ENCODE data around the gene CTBP2.
"Not testable (repeated sequence)": the region's sequence is repeated elsewhere in the genome, so short reads cannot be mapped to it uniquely, and the experiment has no call there.

Gene CTBP2

DNA sequence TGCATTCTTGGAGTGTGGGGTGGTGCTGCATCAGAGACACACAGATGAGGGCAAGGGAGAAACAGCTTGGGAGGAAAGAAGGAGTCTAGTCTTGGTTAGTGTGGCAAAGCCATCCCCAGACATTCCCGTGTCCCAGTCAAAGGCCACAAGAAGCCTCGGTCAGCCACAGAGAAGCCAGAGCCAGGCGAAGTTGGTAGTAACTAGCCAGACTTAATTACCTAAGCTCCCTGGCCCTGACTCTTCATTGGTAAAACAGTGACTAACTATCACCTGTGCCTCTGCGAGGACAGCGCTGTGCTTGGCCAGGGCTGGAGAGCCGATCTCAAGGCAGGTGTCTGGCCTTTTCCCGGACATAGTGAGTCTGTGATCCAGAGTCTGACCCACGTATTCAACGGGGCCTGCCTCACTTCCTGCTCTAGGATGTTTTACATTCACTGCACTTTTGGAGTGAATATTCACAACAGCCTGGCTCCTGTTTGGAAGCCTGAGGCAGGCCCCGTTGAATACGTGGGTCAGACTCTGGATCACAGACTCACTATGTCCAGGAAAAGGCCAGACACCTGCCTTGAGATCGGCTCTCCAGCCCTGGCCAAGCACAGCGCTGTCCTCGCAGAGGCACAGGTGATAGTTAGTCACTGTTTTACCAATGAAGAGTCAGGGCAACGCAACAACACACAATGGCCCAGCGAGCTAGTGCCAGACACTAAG is 9.8 kb downstream of the CTBP2 start:
- H3K4me1 Mint-ChIP-seq (ENCODE audit: low read depth in 2 of 2); H3K4me3 Mint-ChIP-seq; H3K9me3 Mint-ChIP-seq; ATAC-seq (replicated peaks); H3K36me3 Mint-ChIP-seq (ENCODE audit: insufficient read depth); DNase-seq: not testable (repeated sequence)
- Mint-ChIP-seq H3K27me3 (peaks cover 21 to 79% of the 10 kb centered on the region in 2 donors), H3K27ac (peak overlapping the region in 1 of 2 donors; percentile 33)

DNA sequence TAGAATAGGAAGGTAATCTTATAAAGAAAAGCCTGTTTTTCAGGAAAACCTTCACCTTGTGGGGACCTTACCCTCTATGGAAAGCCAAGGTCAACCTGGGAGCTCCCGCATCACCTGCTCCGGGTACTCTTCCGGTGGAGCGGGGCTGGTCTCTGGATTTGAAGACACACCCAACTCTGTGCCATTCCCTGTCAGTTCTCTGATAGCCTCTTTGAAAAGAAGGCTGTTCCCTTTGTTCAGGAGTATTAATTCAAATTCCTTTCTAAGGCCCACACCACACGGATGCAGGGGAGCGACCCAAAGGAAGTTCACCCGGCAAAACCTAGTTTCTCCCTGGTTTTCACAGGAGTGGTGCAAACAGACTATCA is 10.7 kb downstream of the CTBP2 start:
- Mint-ChIP-seq H3K27me3 (peaks cover 12 to 74% of the 10 kb centered on the region in 2 donors), H3K27ac (peak overlapping the region in 1 of 2 donors; percentile 33), H3K36me3 (ENCODE audit: insufficient read depth) (no peaks in the 10 kb centered on the region), H3K9me3 (no peaks in the 10 kb centered on the region), H3K4me3 (no peak overlapping the region), H3K4me1 (ENCODE audit: low read depth in 2 of 2) (peaks cover 2 to 5% of the 10 kb centered on the region in 2 donors)
- DNase-seq: no peak
- no peak for ATAC-seq (replicated peaks)

DNA sequence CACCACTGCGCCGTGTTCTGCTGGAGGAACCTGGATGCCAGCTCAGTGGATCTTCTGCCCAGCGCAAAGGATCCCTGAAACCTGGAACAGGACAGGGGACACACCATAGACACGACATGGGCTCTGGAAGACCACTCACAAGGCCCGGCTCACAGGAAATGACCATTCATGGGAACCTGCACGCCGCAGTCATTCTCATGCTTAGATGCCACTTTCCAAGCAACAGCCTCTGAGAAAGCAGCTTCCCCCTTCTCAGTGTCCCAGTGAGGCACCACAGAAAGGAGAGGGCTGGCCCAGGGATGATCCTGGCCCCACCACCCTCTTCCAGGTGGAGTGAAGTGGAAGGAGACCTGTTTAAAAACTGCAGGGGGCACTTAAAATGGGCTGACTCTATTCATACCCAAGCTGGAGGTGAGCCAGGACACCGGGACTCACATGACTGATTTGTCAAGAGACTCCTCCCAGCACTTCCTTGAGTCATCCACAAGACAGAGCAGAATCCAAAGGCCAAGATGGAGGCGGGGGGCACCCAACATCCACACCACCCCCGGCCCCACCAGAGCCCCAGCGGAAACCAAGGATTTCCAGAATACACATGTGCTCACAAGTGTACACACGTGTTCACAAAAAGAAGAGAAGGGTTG is 11.2 kb downstream of the CTBP2 start:
- H3K27ac Mint-ChIP-seq: no peak overlapping the region
- H3K4me1 Mint-ChIP-seq (ENCODE audit: low read depth in 2 of 2): peaks cover 2 to 5% of the 10 kb centered on the region in 2 donors
- no peaks in the 10 kb centered on the region for H3K9me3 Mint-ChIP-seq
- no peak overlapping the region for H3K4me3 Mint-ChIP-seq
- ATAC-seq (replicated peaks) (no peak), DNase-seq (no peak)
- H3K27me3 Mint-ChIP-seq: peaks cover 7 to 72% of the 10 kb centered on the region in 2 donors
- no peaks in the 10 kb centered on the region for H3K36me3 Mint-ChIP-seq (ENCODE audit: insufficient read depth)

GRCh38 chr10:125148528-125148927 is 11.8 kb downstream of the CTBP2 start:
- ATAC-seq (replicated peaks): no peak
- DNase-seq: no peak
- H3K27me3 Mint-ChIP-seq: peaks cover under 1 to 72% of the 10 kb centered on the region in 2 donors
- peaks cover 2 to 5% of the 10 kb centered on the region in 2 donors for H3K4me1 Mint-ChIP-seq (ENCODE audit: low read depth in 2 of 2)
- H3K9me3 Mint-ChIP-seq: no peaks in the 10 kb centered on the region
- H3K4me3 Mint-ChIP-seq: no peak overlapping the region
- H3K36me3 Mint-ChIP-seq (ENCODE audit: insufficient read depth): no peaks in the 10 kb centered on the region
- no peak overlapping the region for H3K27ac Mint-ChIP-seq

DNA sequence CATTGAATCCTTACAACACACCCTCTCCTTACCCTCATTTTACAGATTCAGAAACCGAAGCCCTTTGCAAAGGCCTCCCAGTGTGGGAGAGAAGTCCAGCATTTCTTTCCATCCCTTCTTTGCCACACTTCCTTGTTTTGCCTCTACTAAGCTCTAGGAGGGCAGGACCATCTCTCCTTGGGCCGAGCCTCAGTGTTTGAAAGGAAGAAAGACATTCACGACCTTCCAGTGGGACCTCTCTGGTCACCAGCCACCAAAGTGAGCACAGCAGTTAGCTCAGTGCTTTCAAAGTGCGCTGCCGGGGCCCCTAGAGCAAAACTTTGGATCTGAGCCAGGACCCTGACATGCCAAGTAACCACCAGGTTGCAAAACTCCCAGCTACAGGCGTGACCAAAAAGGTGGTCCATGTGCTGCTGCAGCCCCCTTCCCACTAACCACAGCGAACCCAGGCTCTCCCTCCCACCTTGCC is 12.4 kb downstream of the CTBP2 start:
- DNase-seq: no peak
- Mint-ChIP-seq H3K9me3 (no peaks in the 10 kb centered on the region), H3K27ac (peak overlapping the region in 1 of 2 donors; percentile 66), H3K4me1 (ENCODE audit: low read depth in 2 of 2) (peaks cover 2 to 5% of the 10 kb centered on the region in 2 donors), H3K27me3 (peaks cover 0 to 71% of the 10 kb centered on the region in 2 donors), H3K36me3 (ENCODE audit: insufficient read depth) (no peaks in the 10 kb centered on the region), H3K4me3 (peak overlapping the region in 1 of 2 donors; percentile 41)
- no peak for ATAC-seq (replicated peaks)

DNA sequence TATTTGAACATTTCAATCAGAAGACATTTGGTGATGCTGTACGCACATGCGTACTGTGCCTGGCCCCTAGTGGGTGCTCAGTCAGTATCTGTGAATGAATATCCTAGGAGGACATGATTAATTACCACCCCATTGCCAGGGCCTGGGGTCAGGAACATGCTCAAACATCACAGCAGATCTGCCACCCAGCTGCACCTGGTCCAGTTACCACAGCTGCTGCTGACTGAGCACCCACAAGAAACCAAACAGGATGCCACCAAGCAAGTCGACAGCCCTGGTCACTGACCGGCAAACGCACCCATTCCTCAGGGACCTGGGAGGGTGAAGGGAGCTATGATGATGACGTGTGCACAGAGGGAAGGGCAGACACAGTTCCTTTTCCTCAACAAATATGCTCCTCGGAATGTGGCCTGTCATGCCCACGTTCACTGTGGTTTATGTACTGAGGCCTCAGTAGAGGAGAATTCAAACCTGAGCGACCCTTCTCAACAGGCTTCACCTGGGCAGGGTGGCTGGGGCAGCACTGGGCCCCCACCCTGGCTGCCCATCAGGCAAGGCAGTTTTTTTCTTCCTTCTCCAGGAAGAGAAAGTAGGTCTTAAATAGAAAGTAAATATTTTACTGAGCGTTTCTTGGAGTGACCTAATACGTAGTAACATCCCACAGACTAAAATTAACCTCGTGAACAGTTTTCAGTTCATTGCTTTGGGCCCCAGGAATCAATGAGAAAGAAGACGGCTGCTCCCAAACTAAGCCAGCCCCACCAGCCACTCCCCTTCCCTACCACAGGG is 13.4 kb downstream of the CTBP2 start:
- no peak for DNase-seq
- ATAC-seq (replicated peaks): peak; percentile 46
- H3K27ac Mint-ChIP-seq: no peak overlapping the region
- H3K4me3 Mint-ChIP-seq: peak overlapping the region; percentile 38 to 43
- peaks cover 2 to 5% of the 10 kb centered on the region in 2 donors for H3K4me1 Mint-ChIP-seq (ENCODE audit: low read depth in 2 of 2)
- H3K27me3 Mint-ChIP-seq: peaks cover 0 to 70% of the 10 kb centered on the region in 2 donors
- H3K9me3 Mint-ChIP-seq: no peaks in the 10 kb centered on the region
- no peaks in the 10 kb centered on the region for H3K36me3 Mint-ChIP-seq (ENCODE audit: insufficient read depth)

GRCh38 chr10:125145636-125146035 is 14.7 kb downstream of the CTBP2 start:
- Mint-ChIP-seq H3K36me3 (ENCODE audit: insufficient read depth) (no peaks in the 10 kb centered on the region), H3K27ac (no peak overlapping the region), H3K4me3 (no peak overlapping the region), H3K4me1 (ENCODE audit: low read depth in 2 of 2) (peaks cover 2 to 5% of the 10 kb centered on the region in 2 donors), H3K27me3 (peaks cover 0 to 77% of the 10 kb centered on the region in 2 donors), H3K9me3 (no peaks in the 10 kb centered on the region)
- ATAC-seq (replicated peaks): no peak
- no peak for DNase-seq

DNA sequence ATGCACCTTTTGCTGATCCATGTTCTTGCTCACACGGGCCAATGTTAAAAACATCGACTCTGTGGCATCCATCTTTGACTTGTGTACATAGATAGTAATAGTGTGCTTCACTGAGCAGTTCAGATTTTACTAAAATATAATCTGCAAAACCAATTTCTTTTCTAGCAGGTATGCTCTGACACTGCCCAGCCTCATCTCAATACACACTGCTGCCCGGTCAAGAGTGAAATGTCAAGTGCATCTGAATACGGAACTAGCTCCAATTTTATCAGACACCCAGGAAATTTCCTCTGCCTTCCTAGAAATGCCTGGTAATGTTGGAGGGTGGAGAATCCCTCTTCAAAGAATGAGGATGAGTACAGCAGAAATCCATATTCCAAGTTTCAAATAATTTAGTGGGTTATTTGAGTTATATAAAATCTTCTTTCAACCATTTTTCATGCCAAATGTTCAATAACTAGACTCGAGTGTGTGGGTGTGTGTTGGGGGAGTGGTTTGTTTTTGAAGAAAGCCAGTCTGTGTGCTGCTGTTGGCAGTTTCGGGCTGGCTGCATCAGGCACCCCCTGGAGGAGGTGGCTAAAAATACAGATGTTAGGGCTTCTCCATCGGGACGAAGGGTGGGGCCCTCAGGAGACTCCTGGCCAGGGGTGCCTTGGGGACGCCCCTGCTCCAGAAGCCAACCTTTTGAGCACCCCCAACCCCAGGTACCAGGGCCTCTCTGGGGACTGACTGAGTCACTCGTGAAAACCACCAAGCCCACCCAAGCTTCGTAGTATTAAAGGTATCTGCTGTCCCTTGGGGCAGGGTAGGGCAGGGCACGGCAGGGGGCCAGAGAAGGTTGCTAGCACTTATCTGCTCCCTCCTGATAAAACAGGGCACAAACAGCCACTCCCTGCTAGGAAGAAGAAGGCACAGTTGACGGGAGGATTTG is 15.4 kb downstream of the CTBP2 start:
- Mint-ChIP-seq H3K4me1 (ENCODE audit: low read depth in 2 of 2) (peaks cover 2 to 5% of the 10 kb centered on the region in 2 donors), H3K9me3 (no peaks in the 10 kb centered on the region), H3K36me3 (ENCODE audit: insufficient read depth) (no peaks in the 10 kb centered on the region), H3K27ac (no peak overlapping the region), H3K4me3 (no peak overlapping the region), H3K27me3 (peaks cover 0 to 71% of the 10 kb centered on the region in 2 donors)
- no peak for DNase-seq
- no peak for ATAC-seq (replicated peaks)

GRCh38 chr10:125144206-125144605 is 16.2 kb downstream of the CTBP2 start:
- H3K9me3 Mint-ChIP-seq: no peaks in the 10 kb centered on the region
- no peak for DNase-seq
- peaks cover 0 to 65% of the 10 kb centered on the region in 2 donors for H3K27me3 Mint-ChIP-seq
- no peaks in the 10 kb centered on the region for H3K36me3 Mint-ChIP-seq (ENCODE audit: insufficient read depth)
- no peak for ATAC-seq (replicated peaks)
- peaks cover 2 to 5% of the 10 kb centered on the region in 2 donors for H3K4me1 Mint-ChIP-seq (ENCODE audit: low read depth in 2 of 2)
- H3K4me3 Mint-ChIP-seq: no peak overlapping the region
- H3K27ac Mint-ChIP-seq: no peak overlapping the region

- DNase-seq (no peak), ATAC-seq (replicated peaks) (no peak)
- no peaks in the 10 kb centered on the region for H3K36me3 Mint-ChIP-seq (ENCODE audit: insufficient read depth)
- H3K27ac Mint-ChIP-seq: no peak overlapping the region
- no peak overlapping the region for H3K4me3 Mint-ChIP-seq
- peaks cover 2 to 5% of the 10 kb centered on the region in 2 donors for H3K4me1 Mint-ChIP-seq (ENCODE audit: low read depth in 2 of 2)
- H3K9me3 Mint-ChIP-seq: no peaks in the 10 kb centered on the region
- peaks cover 0 to 63% of the 10 kb centered on the region in 2 donors for H3K27me3 Mint-ChIP-seq
These were observed 17.4 kb downstream of the CTBP2 start for GRCh38 chr10:125142946-125143345.

DNA sequence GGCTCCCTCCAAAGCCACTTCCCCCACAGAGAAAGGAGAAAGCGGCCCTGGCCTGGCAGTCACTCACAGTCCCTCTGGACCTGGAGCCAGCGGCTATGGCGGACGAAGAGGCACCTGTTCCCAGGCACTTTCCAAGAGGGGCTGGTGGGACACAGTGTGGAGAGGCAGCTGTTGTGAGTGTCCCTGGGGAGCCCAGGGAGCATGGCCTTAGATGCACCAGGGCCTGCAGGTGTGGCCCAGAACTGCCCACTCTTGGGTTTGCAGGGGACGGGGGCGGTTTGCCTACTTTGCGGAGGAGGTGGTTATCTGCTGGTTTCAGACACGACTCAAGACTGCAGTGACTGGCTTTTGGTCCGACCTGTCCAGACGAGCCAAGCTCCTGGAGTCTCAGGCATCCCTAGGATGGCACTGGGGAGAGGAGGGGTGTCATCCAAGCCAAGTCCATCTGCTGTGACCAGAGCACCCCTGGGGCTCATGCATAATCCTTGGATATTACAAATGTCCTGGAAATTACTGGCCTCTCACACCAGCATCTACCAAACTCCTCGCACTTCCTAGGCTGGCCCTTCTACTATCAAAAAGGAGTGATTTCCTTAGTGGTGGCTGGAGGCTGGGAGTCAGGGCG is 18.4 kb downstream of the CTBP2 start:
- no peak for DNase-seq
- Mint-ChIP-seq H3K27ac (no peak overlapping the region), H3K36me3 (ENCODE audit: insufficient read depth) (no peaks in the 10 kb centered on the region), H3K4me3 (no peak overlapping the region), H3K9me3 (no peaks in the 10 kb centered on the region), H3K4me1 (ENCODE audit: low read depth in 2 of 2) (peaks cover 0 to 5% of the 10 kb centered on the region in 2 donors), H3K27me3 (peaks cover 5 to 59% of the 10 kb centered on the region in 2 donors)
- no peak for ATAC-seq (replicated peaks)

- no peak overlapping the region for H3K4me3 Mint-ChIP-seq
- H3K27ac Mint-ChIP-seq: no peak overlapping the region
These were observed 19.1 kb downstream of the CTBP2 start for GRCh38 chr10:125141150-125141859.

More at GRCh38 chr10:125141150-125141859, 19.1 kb downstream of the CTBP2 start:
- no peaks in the 10 kb centered on the region for H3K36me3 Mint-ChIP-seq (ENCODE audit: insufficient read depth)
- H3K27me3 Mint-ChIP-seq: peaks cover 5 to 52% of the 10 kb centered on the region in 2 donors
- ATAC-seq (replicated peaks) (no peak), DNase-seq (no peak)
- H3K9me3 Mint-ChIP-seq: no peaks in the 10 kb centered on the region
- H3K4me1 Mint-ChIP-seq (ENCODE audit: low read depth in 2 of 2): peaks cover 0 to 5% of the 10 kb centered on the region in 2 donors

Data from effector memory CD8-positive, alpha-beta T cell (primary cell).